H9 (cell line): ENCODE data around the gene ANXA10. TPM values are rescaled to one million over a fixed set of nuclear protein-coding genes. Genes with fewer than 3 reads are reported as not detected.
"Not testable (repeated sequence)": the region's sequence is repeated elsewhere in the genome, so short reads cannot be mapped to it uniquely, and the experiment has no call there.

Experiments used
- DNase-seq: peaks from one replicate; pipeline ENCODE4 v3.0.0-alpha.2; 2017
- H2AFZ ChIP-seq: one replicate; pipeline ENCODE4 v1.6.1; 2013; ENCODE audit warnings: mild to moderate bottlenecking, low read length, control low read depth, moderate library complexity
- H2AK5ac ChIP-seq: 2 replicates; pipeline ENCODE4 v1.6.1; 2013; ENCODE audit warnings: low read length, control low read depth, mixed read lengths; ENCODE audit not compliant: insufficient read length
- H2BK120ac ChIP-seq: one replicate; pipeline ENCODE4 v1.6.1; 2013; ENCODE audit warnings: low read depth, mild to moderate bottlenecking, low read length, control low read depth, inconsistent platforms; ENCODE audit not compliant: poor library complexity, severe bottlenecking
- H2BK12ac ChIP-seq: 2 replicates; pipeline ENCODE4 v1.6.1; 2013; ENCODE audit warnings: low read length, control low read depth, mixed read lengths, low read depth; ENCODE audit not compliant: insufficient read length
- H2BK15ac ChIP-seq: 2 replicates; pipeline ENCODE4 v1.6.1; 2013; ENCODE audit warnings: low read depth, low read length, control low read depth
- H2BK20ac ChIP-seq: one replicate; pipeline ENCODE4 v1.6.1; 2013; ENCODE audit warnings: low read depth, mild to moderate bottlenecking, low read length, control low read depth, inconsistent platforms; ENCODE audit not compliant: poor library complexity, severe bottlenecking
- H2BK5ac ChIP-seq: 2 replicates; pipeline ENCODE4 v1.6.1; 2013; ENCODE audit warnings: low read length, control low read depth, mixed read lengths; ENCODE audit not compliant: insufficient read length
- H3K14ac ChIP-seq: 2 replicates; pipeline ENCODE4 v1.6.1; 2013; ENCODE audit warnings: low read length, control low read depth; ENCODE audit not compliant: insufficient read depth
- H3K18ac ChIP-seq: 2 replicates; pipeline ENCODE4 v1.6.1; 2013; ENCODE audit warnings: low read depth, mild to moderate bottlenecking, mixed read lengths, low read length, control low read depth; ENCODE audit not compliant: insufficient read length
- H3K23ac ChIP-seq: 2 replicates; pipeline ENCODE4 v1.6.1; 2013; ENCODE audit warnings: low read length, control low read depth, mixed read lengths, low read depth; ENCODE audit not compliant: insufficient read length
- H3K23me2 ChIP-seq: 2 replicates; pipeline ENCODE4 v1.6.1; 2013; ENCODE audit warnings: low read depth, mild to moderate bottlenecking, mixed read lengths, low read length, control low read depth; ENCODE audit not compliant: insufficient read length, poor library complexity, severe bottlenecking
- H3K27ac ChIP-seq: 2 replicates; pipeline ENCODE4 v1.5.1; 2013; ENCODE audit warnings: low read length, control low read depth, mixed read lengths, low read depth; ENCODE audit not compliant: insufficient read length
- H3K27me3 ChIP-seq: 2 replicates; pipeline ENCODE4 v1.6.1; 2013; ENCODE audit warnings: low read length, control low read depth, inconsistent platforms; ENCODE audit not compliant: insufficient read depth
- H3K4ac ChIP-seq: 2 replicates; pipeline ENCODE4 v1.6.1; 2013; ENCODE audit warnings: low read depth, mild to moderate bottlenecking, control low read depth, inconsistent platforms, low read length, moderate library complexity
- H3K4me1 ChIP-seq: 2 replicates; pipeline ENCODE4 v1.6.1; 2013; ENCODE audit warnings: low read length, control low read depth, inconsistent platforms; ENCODE audit not compliant: insufficient read depth
- H3K4me2 ChIP-seq: 2 replicates; pipeline ENCODE4 v1.6.1; 2013; ENCODE audit warnings: low read length, control low read depth, mixed read lengths; ENCODE audit not compliant: insufficient read length, insufficient read depth
- H3K56ac ChIP-seq: 2 replicates; pipeline ENCODE4 v1.6.1; 2013; ENCODE audit warnings: low read depth, mild to moderate bottlenecking, mixed read lengths, low read length, control low read depth; ENCODE audit not compliant: insufficient read length
- H3K79me1 ChIP-seq: 2 replicates; pipeline ENCODE4 v1.6.1; 2013; ENCODE audit warnings: low read depth, mild to moderate bottlenecking, moderate library complexity, low read length, control low read depth, inconsistent platforms; ENCODE audit not compliant: insufficient read depth, poor library complexity, severe bottlenecking
- H3K79me2 ChIP-seq: 2 replicates; pipeline ENCODE4 v1.6.1; 2013; ENCODE audit warnings: low read length, control low read depth, inconsistent platforms; ENCODE audit not compliant: insufficient read depth
- H3K9ac ChIP-seq: 2 replicates; pipeline ENCODE4 v1.6.1; 2013; ENCODE audit warnings: low read length, control low read depth, mixed read lengths; ENCODE audit not compliant: insufficient read length; ENCODE audit errors: extremely low read depth
- H3K9me3 ChIP-seq: one replicate; pipeline ENCODE4 v1.6.1; 2013; ENCODE audit warnings: low read depth, low read length, inconsistent platforms; ENCODE audit not compliant: control insufficient read depth
- H3T11ph ChIP-seq: one replicate; pipeline ENCODE4 v1.6.1; 2013; ENCODE audit warnings: mild to moderate bottlenecking, low read length, control low read depth, inconsistent platforms
- H4K20me1 ChIP-seq: one replicate; pipeline ENCODE4 v1.6.1; 2013; ENCODE audit not compliant: control insufficient read depth, insufficient read length, insufficient read depth
- H4K5ac ChIP-seq: 2 replicates; pipeline ENCODE4 v1.6.1; 2013; ENCODE audit warnings: low read depth, mild to moderate bottlenecking, mixed read lengths, low read length, control low read depth; ENCODE audit not compliant: insufficient read length
- H4K8ac ChIP-seq: replicated peaks from 2 replicates; pipeline ENCODE4 v1.6.1; 2013; ENCODE audit warnings: low read length, control low read depth, mixed read lengths, low read depth; ENCODE audit not compliant: insufficient read length
- H4K91ac ChIP-seq: 2 replicates; pipeline ENCODE4 v1.6.1; 2013; ENCODE audit warnings: low read depth, mild to moderate bottlenecking, moderate library complexity, mixed read lengths, low read length, control low read depth; ENCODE audit not compliant: insufficient read length
- H3K27ac Mint-ChIP-seq, 3 experiments: 2 replicates in 2 of 3; 3 replicates in 1 of 3; pipeline ENCODE4 v1.8.0; 2020 to 2021; ENCODE audit warnings: mixed read lengths in 3 of 3, mild to moderate bottlenecking in 1 of 3, moderate library complexity in 1 of 3
- H3K27me3 Mint-ChIP-seq: 2 replicates; pipeline ENCODE4 v1.8.0; 2021; ENCODE audit warnings: low read depth, mild to moderate bottlenecking, moderate library complexity, mixed read lengths
- H3K36me3 Mint-ChIP-seq, 3 experiments: 2 replicates in 2 of 3; 3 replicates in 1 of 3; pipeline ENCODE4 v1.8.0; 2020 to 2021; ENCODE audit warnings: low read depth in 3 of 3, mixed read lengths in 3 of 3; ENCODE audit not compliant: insufficient read depth in 1 of 3
- H3K4me1 Mint-ChIP-seq, 2 experiments: 2 replicates each; pipeline ENCODE4 v1.8.0; 2020; ENCODE audit warnings: mixed read lengths in 2 of 2
- H3K4me3 Mint-ChIP-seq, 2 experiments: 2 replicates in 1 of 2; 3 replicates in 1 of 2; pipeline ENCODE4 v1.8.0; 2020 to 2021; ENCODE audit warnings: mild to moderate bottlenecking in 2 of 2, mixed read lengths in 2 of 2, moderate library complexity in 1 of 2
- H3K9me3 Mint-ChIP-seq, 2 experiments: 2 replicates in 1 of 2; 3 replicates in 1 of 2; pipeline ENCODE4 v1.8.0; 2020; ENCODE audit warnings: mild to moderate bottlenecking in 2 of 2, mixed read lengths in 2 of 2, moderate library complexity in 1 of 2
- CTCF ChIP-seq: fragments of 200-600 bp; sonication (generic); conservative IDR thresholded peaks from 3 replicates; pipeline ENCODE4 v1.8.0; 2021; ENCODE audit warnings: antibody characterized with exemption, mild to moderate bottlenecking
- WGBS: extraction: QIAGEN DNeasy Blood & Tissue Kit; methylation state at CpG from one replicate; pipeline ENCODE4 v1.1.7; 2013; ENCODE audit warnings: missing lambda C conversion rate, low lambda C conversion rate, mixed read lengths; ENCODE audit not compliant: insufficient read length; ENCODE audit errors: extremely low coverage; 5-methylcytosine and 5-hydroxymethylcytosine counted together
- total RNA-seq: library from RNA; stranded (reverse); gene quantifications from 2 replicates; pipeline ENCODE4 v1.2.1, GENCODE V29; 2021

Gene ANXA10
- total RNA-seq, 1 experiment from 2014 or later = not detected

- Histone ChIP-seq H3K4me1 (no peaks in the 10 kb centered on the region), H3K14ac (no peak overlapping the region), H3K56ac (no peak overlapping the region), H3K4ac (no peak overlapping the region), H3K79me1 (no peaks in the 10 kb centered on the region), H3K79me2 (no peaks in the 10 kb centered on the region), H4K91ac (no peak overlapping the region), H3K4me2 (no peak overlapping the region), H3T11ph (no peak overlapping the region), H2AFZ (no peak overlapping the region), H4K20me1 (no peaks in the 10 kb centered on the region), H3K9me3 (no peaks in the 10 kb centered on the region), H2BK120ac (no peak overlapping the region), H2BK15ac (no peak overlapping the region), H3K23me2 (no peaks in the 10 kb centered on the region), H2AK5ac (no peak overlapping the region), H4K5ac (no peak overlapping the region), H3K9ac (no peak overlapping the region), H3K23ac (no peak overlapping the region), H2BK5ac (no peak overlapping the region), H2BK20ac (no peak overlapping the region), H3K27ac (no peak overlapping the region), H4K8ac (no peak overlapping the region), H3K18ac (no peak overlapping the region), H2BK12ac (no peak overlapping the region), H3K27me3 (no peaks in the 10 kb centered on the region)
- Mint-ChIP-seq H3K27me3 (no peaks in the 10 kb centered on the region; the same call in 1 of the 2 replicates), H3K36me3 (peaks cover 0 to 4% (median 0%) of the 10 kb centered on the region in 3 experiments; a peak in 2 of 7 replicates), H3K4me1 (no peaks in the 10 kb centered on the region), H3K4me3 (no peak overlapping the region), H3K9me3 (peaks cover 3 to 9% of the 10 kb centered on the region in 2 experiments; a peak in 3 of 5 replicates), H3K27ac (no peak overlapping the region)
- WGBS = no CpG with 5 or more reads among the region's 3 CpGs
- no peak for DNase-seq
- TF ChIP-seq CTCF = no peak
These were observed 120.3 kb downstream of the ANXA10 start for GRCh38 chr4:168212656-168213055.

- not testable (repeated sequence) for H3K79me1 ChIP-seq, H4K91ac ChIP-seq, H3K9ac ChIP-seq, H2BK120ac ChIP-seq, H4K5ac ChIP-seq, H2BK20ac ChIP-seq, H3K23me2 ChIP-seq, H2BK12ac ChIP-seq, H3K4me3 Mint-ChIP-seq, H3K36me3 Mint-ChIP-seq, H3K23ac ChIP-seq, H2AFZ ChIP-seq, H3K27ac Mint-ChIP-seq, H3K56ac ChIP-seq, H3K27me3 ChIP-seq, H3K4me1 Mint-ChIP-seq, H3K4me1 ChIP-seq, H3K4ac ChIP-seq, H3K18ac ChIP-seq, H3K79me2 ChIP-seq, H4K20me1 ChIP-seq, H2AK5ac ChIP-seq, H3K9me3 Mint-ChIP-seq, H2BK5ac ChIP-seq, H3T11ph ChIP-seq, H3K27me3 Mint-ChIP-seq, H3K4me2 ChIP-seq, H3K27ac ChIP-seq, H3K14ac ChIP-seq, H2BK15ac ChIP-seq, H4K8ac ChIP-seq, H3K9me3 ChIP-seq, DNase-seq
These were observed 121.2 kb downstream of the ANXA10 start for GRCh38 chr4:168213511-168213910.
